GM21529 (cell line): ENCODE data around the gene IRX5.

Experiments
- ATAC-seq: cut with Tn5 transposase; IDR thresholded peaks from one replicate; pipeline ENCODE4 v1.9.1; 2021; ENCODE audit not compliant: unreplicated experiment

IRX5 gene

GRCh38 chr16:54946909-54947308 lies 16.2 kb downstream of the IRX5 start:
- ATAC-seq: no peak

GRCh38 chr16:54947616-54948015 lies 17.0 kb downstream of the IRX5 start:
- no peak for ATAC-seq

GRCh38 chr16:54952195-54952594 lies 21.5 kb downstream of the IRX5 start:
- ATAC-seq: no peak

- ATAC-seq: no peak
These were observed 22.8 kb downstream of the IRX5 start for GRCh38 chr16:54953461-54953860.

- ATAC-seq: no peak
These were observed 23.6 kb downstream of the IRX5 start for GRCh38 chr16:54954220-54954619.

GRCh38 chr16:54955757-54956156 lies 25.1 kb downstream of the IRX5 start:
- ATAC-seq: no peak

GRCh38 chr16:54957403-54958166 lies 26.9 kb downstream of the IRX5 start:
- ATAC-seq: no peak

GRCh38 chr16:54962045-54962444 lies 31.4 kb downstream of the IRX5 start:
- ATAC-seq: no peak

- no peak for ATAC-seq
These were observed 33.6 kb downstream of the IRX5 start for GRCh38 chr16:54964239-54964638.

- no peak for ATAC-seq
These were observed 34.8 kb downstream of the IRX5 start for GRCh38 chr16:54965464-54965863.

GRCh38 chr16:54968011-54968410 lies 37.3 kb downstream of the IRX5 start:
- no peak for ATAC-seq

GRCh38 chr16:54968784-54969183 lies 38.1 kb downstream of the IRX5 start:
- ATAC-seq: no peak

GRCh38 chr16:54970016-54970415 lies 39.4 kb downstream of the IRX5 start:
- ATAC-seq: no peak

GRCh38 chr16:54974367-54974766 lies 43.7 kb downstream of the IRX5 start:
- no peak for ATAC-seq

GRCh38 chr16:54976651-54977200 lies 46.1 kb downstream of the IRX5 start:
- no peak for ATAC-seq

GRCh38 chr16:54977211-54977610 lies 46.5 kb downstream of the IRX5 start:
- no peak for ATAC-seq

GRCh38 chr16:54980821-54981220 lies 50.2 kb downstream of the IRX5 start:
- ATAC-seq: no peak
